Measurements from ENCODE around the gene HAT1. TPM values are rescaled to one million over a fixed set of nuclear protein-coding genes. Genes with fewer than 3 reads are reported as not detected.
"Not testable (repeated sequence)": the region's sequence is repeated elsewhere in the genome, so short reads cannot be mapped to it uniquely, and the experiment has no call there.

HAT1 gene
- total RNA-seq, 2 experiments from 2014 or later = 92.4 to 95.6 TPM

- H3K27me3 Mint-ChIP-seq = no peaks in the 10 kb centered on the region
- no peak for DNase-seq
- H3K9me3 Mint-ChIP-seq = no peaks in the 10 kb centered on the region
- no peak overlapping the region for H3K27ac Mint-ChIP-seq
- H3K4me1 Mint-ChIP-seq = peaks cover 21% of the 10 kb centered on the region
- H3K36me3 Mint-ChIP-seq = peaks cover 15% of the 10 kb centered on the region
- no peak overlapping the region for H3K4me3 Mint-ChIP-seq
Observed at GRCh38 chr2:171895786-171896185, 26.5 kb upstream of the HAT1 start.

GRCh38 chr2:171899623-171900282 is 22.5 kb upstream of the HAT1 start:
- H3K4me3 Mint-ChIP-seq, H3K9me3 Mint-ChIP-seq, H3K4me1 Mint-ChIP-seq, DNase-seq, H3K27ac Mint-ChIP-seq, H3K36me3 Mint-ChIP-seq, H3K27me3 Mint-ChIP-seq: not testable (repeated sequence)

DNA sequence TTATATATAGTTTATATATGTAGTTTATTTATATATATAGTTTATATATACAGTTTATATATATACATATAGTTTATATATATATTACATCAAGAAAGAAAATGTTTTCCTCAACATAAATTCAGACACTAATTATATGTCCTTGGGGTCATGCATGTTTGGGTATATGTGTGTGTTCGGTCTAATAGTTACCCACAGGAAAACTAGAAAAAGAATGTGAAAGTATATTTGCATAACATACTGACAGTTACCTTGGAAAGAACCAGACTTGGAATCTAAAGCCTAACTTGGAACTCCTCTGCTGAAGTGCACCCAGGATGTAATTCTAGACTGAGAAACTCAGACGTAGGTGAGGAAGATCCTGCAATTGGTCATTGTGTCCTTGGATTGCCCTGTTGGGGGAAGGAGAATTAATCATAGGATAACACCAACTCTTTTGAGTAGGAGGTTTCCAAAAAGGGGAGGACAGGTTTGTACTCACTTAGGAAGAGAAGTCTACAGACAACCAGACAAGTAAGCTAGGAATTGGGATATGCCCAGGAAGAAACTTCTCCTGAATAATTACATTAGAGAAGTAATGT is 19.3 kb upstream of the HAT1 start:
- Mint-ChIP-seq H3K4me1 (no peaks in the 10 kb centered on the region), H3K9me3 (no peaks in the 10 kb centered on the region), H3K4me3 (no peak overlapping the region), H3K27ac (no peak overlapping the region), H3K27me3 (no peaks in the 10 kb centered on the region), H3K36me3 (no peaks in the 10 kb centered on the region)
- no peak for DNase-seq

GRCh38 chr2:171908235-171908634 is 14.0 kb upstream of the HAT1 start:
- Mint-ChIP-seq H3K27ac (no peak overlapping the region), H3K36me3 (no peaks in the 10 kb centered on the region), H3K4me3 (no peak overlapping the region), H3K4me1 (no peaks in the 10 kb centered on the region), H3K9me3 (no peaks in the 10 kb centered on the region), H3K27me3 (no peaks in the 10 kb centered on the region)
- no peak for DNase-seq

DNA sequence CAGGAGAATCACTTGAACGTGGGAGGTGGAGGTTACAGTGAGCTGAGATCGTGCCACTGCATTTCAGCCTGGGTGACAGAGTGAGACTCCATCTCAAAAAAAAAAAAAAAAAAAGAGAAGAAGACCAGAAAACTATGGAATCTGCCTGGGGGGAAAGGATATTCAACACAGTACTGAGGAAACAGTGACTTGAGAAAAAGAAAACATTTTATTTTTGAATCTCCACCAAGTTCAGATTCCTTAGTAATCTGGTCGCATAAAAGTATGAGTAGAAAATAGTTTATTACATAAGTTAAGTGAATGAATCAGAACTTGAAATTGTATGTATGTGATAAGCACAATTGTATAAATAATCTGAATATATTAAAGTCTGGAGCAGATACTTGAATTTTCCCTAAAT is 13.0 kb upstream of the HAT1 start:
- Mint-ChIP-seq H3K27ac (no peak overlapping the region), H3K36me3 (no peaks in the 10 kb centered on the region), H3K9me3 (no peaks in the 10 kb centered on the region), H3K27me3 (no peaks in the 10 kb centered on the region), H3K4me1 (no peaks in the 10 kb centered on the region), H3K4me3 (no peak overlapping the region)
- DNase-seq = no peak

- Mint-ChIP-seq H3K27ac (no peak overlapping the region), H3K27me3 (no peaks in the 10 kb centered on the region), H3K4me1 (no peaks in the 10 kb centered on the region), H3K36me3 (no peaks in the 10 kb centered on the region), H3K9me3 (no peaks in the 10 kb centered on the region), H3K4me3 (no peak overlapping the region)
- DNase-seq = no peak
Observed at GRCh38 chr2:171910494-171910893, 11.8 kb upstream of the HAT1 start.

- no peaks in the 10 kb centered on the region for H3K4me1 Mint-ChIP-seq
- H3K4me3 Mint-ChIP-seq = no peak overlapping the region
- no peaks in the 10 kb centered on the region for H3K36me3 Mint-ChIP-seq
- H3K27me3 Mint-ChIP-seq = no peaks in the 10 kb centered on the region
- no peak for DNase-seq
- H3K9me3 Mint-ChIP-seq = no peaks in the 10 kb centered on the region
- no peak overlapping the region for H3K27ac Mint-ChIP-seq
Observed at GRCh38 chr2:171913517-171913916, 8.7 kb upstream of the HAT1 start.

DNA sequence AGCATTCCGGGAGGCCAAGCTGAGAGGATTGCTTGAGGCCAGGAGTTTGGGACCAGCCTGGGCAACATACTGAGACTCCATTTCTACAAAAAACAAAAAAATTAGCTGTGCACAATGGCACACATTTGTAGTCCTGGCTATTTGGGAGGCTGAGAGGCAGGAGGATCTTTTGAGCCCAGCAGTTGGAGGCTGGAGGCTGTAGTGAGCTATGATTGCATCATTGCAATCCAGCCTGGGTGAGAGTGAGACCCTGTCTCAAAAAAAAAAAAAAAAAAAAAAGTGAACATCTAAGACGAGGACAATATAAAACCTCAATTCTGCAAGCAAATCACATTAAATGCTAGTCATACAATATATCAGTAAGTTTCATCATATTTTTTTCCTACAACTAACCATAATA is 2.8 kb upstream of the HAT1 start:
- H3K4me1 Mint-ChIP-seq = peaks cover 22% of the 10 kb centered on the region
- no peak overlapping the region for H3K4me3 Mint-ChIP-seq
- no peaks in the 10 kb centered on the region for H3K36me3 Mint-ChIP-seq

DNA sequence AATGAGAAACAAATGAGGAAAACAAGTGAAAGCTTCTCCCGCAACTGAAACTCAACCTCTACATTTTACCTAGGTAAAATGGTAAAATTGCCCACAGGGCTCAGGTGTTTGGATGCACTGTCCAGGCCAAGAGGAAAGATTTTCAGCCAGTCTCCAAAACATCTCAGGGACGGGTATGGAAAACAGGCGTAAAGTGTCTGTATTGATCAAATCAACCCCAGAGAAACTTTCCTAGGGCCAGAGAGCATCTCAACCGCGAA is 361 bp upstream of the HAT1 start:
- no peaks in the 10 kb centered on the region for H3K9me3 Mint-ChIP-seq
- H3K36me3 Mint-ChIP-seq = peaks cover 10% of the 10 kb centered on the region
- H3K4me3 Mint-ChIP-seq = peak overlapping the region; percentile 93
- H3K27ac Mint-ChIP-seq = peak overlapping the region; percentile 95
- no peaks in the 10 kb centered on the region for H3K27me3 Mint-ChIP-seq
- DNase-seq = no peak
- peaks cover 32% of the 10 kb centered on the region for H3K4me1 Mint-ChIP-seq

More for the DNA sequence above, 2.8 kb upstream of the HAT1 start:
- no peak overlapping the region for H3K27ac Mint-ChIP-seq
- H3K27me3 Mint-ChIP-seq = no peaks in the 10 kb centered on the region
- no peak for DNase-seq
- H3K9me3 Mint-ChIP-seq = no peaks in the 10 kb centered on the region

- Mint-ChIP-seq H3K4me3 (peak overlapping the region; percentile 93), H3K9me3 (no peaks in the 10 kb centered on the region), H3K27me3 (no peaks in the 10 kb centered on the region), H3K36me3 (peaks cover 21% of the 10 kb centered on the region), H3K4me1 (peaks cover 36% of the 10 kb centered on the region), H3K27ac (peak overlapping the region; percentile 95)
- DNase-seq = no peak
Observed at GRCh38 chr2:171923206-171923605, 945 bp downstream of the HAT1 start.

- Mint-ChIP-seq H3K27me3 (no peaks in the 10 kb centered on the region), H3K9me3 (no peaks in the 10 kb centered on the region), H3K4me3 (peak overlapping the region; percentile 93), H3K36me3 (peaks cover 31% of the 10 kb centered on the region), H3K4me1 (peaks cover 42% of the 10 kb centered on the region), H3K27ac (no peak overlapping the region)
- no peak for DNase-seq
Observed at GRCh38 chr2:171924170-171924942, 2.1 kb downstream of the HAT1 start.

GRCh38 chr2:171930385-171930784 is 8.1 kb downstream of the HAT1 start:
- peaks cover 52% of the 10 kb centered on the region for H3K36me3 Mint-ChIP-seq
- DNase-seq = no peak
- no peak overlapping the region for H3K27ac Mint-ChIP-seq
- H3K9me3 Mint-ChIP-seq = no peaks in the 10 kb centered on the region
- peaks cover 44% of the 10 kb centered on the region for H3K4me1 Mint-ChIP-seq
- H3K4me3 Mint-ChIP-seq = no peak overlapping the region
- H3K27me3 Mint-ChIP-seq = no peaks in the 10 kb centered on the region

- no peak overlapping the region for H3K4me3 Mint-ChIP-seq
- no peaks in the 10 kb centered on the region for H3K9me3 Mint-ChIP-seq
- DNase-seq = no peak
- no peak overlapping the region for H3K27ac Mint-ChIP-seq
- peaks cover 39% of the 10 kb centered on the region for H3K36me3 Mint-ChIP-seq
- peaks cover 29% of the 10 kb centered on the region for H3K4me1 Mint-ChIP-seq
- H3K27me3 Mint-ChIP-seq = no peaks in the 10 kb centered on the region
Observed at GRCh38 chr2:171939058-171939742, 16.9 kb downstream of the HAT1 start.

DNA sequence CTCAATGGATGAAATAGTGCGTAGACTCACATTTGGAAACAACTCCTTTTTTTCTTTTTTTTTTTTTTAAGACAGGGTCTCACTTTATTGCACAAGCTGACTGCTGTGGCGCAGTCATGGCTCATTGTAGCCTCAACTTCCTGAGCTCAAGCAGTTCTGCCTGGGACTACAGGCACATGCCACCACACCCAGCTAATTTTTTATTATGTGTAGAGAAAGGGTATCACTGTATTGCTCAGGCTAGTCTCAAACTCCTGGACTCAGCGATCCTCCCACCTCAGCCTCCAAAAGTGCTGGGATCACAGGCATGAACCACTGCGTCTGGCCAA is 17.4 kb downstream of the HAT1 start:
- Mint-ChIP-seq H3K9me3 (no peaks in the 10 kb centered on the region), H3K4me1 (peaks cover 26% of the 10 kb centered on the region), H3K27ac (no peak overlapping the region), H3K4me3 (no peak overlapping the region), H3K36me3 (peaks cover 41% of the 10 kb centered on the region), H3K27me3 (no peaks in the 10 kb centered on the region)
- DNase-seq = no peak

- no peaks in the 10 kb centered on the region for H3K27me3 Mint-ChIP-seq
- H3K4me3 Mint-ChIP-seq = no peak overlapping the region
- H3K27ac Mint-ChIP-seq = no peak overlapping the region
- H3K4me1 Mint-ChIP-seq = peaks cover 21% of the 10 kb centered on the region
- peaks cover 35% of the 10 kb centered on the region for H3K36me3 Mint-ChIP-seq
- no peaks in the 10 kb centered on the region for H3K9me3 Mint-ChIP-seq
- DNase-seq = no peak
Observed at GRCh38 chr2:171941316-171941699, 19.0 kb downstream of the HAT1 start.

All from activated naive CD8-positive, alpha-beta T cell treated with anti-CD3 and anti-CD28 coated beads for 36 hours (primary cell).